ENCODE data around the gene FTCDNL1. TPM values are rescaled to one million over a fixed set of nuclear protein-coding genes. Genes with fewer than 3 reads are reported as not detected.

The FTCDNL1 gene
- polyA plus RNA-seq, 3 donors = 2.4 to 7.3 (median 4.1) TPM

DNA sequence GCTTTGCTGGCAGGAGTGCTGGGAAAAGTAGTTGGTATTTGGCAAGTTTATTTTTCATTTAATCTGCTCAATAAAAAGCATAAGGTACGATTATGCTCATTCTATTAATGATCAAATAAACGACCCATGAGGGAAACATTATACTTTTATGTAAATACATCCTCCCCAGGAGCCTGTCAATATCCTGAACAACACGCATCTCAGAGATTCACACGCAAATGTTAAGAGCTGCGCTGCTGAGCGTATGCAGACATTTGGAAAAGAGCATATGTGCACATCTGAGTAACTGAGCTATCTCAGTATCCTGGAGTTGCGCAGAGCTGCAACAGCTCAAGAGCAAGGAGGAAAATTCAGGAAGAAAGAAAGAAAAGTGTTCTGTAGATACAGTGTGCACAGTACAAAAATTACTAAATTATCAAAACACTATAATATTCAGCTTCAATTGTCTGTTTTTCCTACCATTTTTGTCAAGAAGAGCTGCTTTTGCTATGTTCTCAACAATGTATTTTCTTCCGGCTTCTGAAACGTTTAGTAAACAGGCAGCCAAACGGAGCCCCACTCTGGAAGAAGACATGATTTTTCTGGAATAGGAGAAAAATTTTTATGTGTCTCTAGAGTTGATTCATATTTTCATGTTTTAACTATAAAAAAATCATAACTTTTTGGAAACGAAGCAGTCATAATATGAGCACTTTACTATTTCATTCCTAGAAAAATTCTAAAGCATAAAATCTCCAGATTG is 2.4 kb downstream of the FTCDNL1 start:
- H3K9ac ChIP-seq (ENCODE audit: insufficient read depth, low read length, poor library complexity, severe bottlenecking) = no peak overlapping the region
- no peak overlapping the region for H3K27ac ChIP-seq (ENCODE audit: low read depth in 1 of 2, low read length in 2 of 2)
- Mint-ChIP-seq H3K27ac (no peak overlapping the region), H3K27me3 (ENCODE audit: low read depth in 3 of 3) (no peaks in the 10 kb centered on the region), H3K36me3 (peaks cover 19 to 21% of the 10 kb centered on the region in 2 donors), H3K4me1 (peaks cover 22% of the 10 kb centered on the region), H3K4me3 (no peak overlapping the region), H3K9me3 (peaks cover 7 to 21% (median 16%) of the 10 kb centered on the region in 7 donors)
- H2AFZ ChIP-seq (ENCODE audit: insufficient read depth, low read depth, low read length, poor library complexity, severe bottlenecking) = no peak overlapping the region
- 100% methylated on average over 2 of the region's 11 CpGs for WGBS (ENCODE audit: insufficient coverage)
- intact Hi-C loops (cut with micrococcal nuclease) = no loop called here
- H3K4me3 ChIP-seq (replicated peaks in 1 of 3; ENCODE audit: low read depth in 2 of 3, low read length in 3 of 3) = no peak overlapping the region
- H3K79me2 ChIP-seq (ENCODE audit: insufficient read depth, low read length) = no peaks in the 10 kb centered on the region
- TF ChIP-seq, protein P1, sequence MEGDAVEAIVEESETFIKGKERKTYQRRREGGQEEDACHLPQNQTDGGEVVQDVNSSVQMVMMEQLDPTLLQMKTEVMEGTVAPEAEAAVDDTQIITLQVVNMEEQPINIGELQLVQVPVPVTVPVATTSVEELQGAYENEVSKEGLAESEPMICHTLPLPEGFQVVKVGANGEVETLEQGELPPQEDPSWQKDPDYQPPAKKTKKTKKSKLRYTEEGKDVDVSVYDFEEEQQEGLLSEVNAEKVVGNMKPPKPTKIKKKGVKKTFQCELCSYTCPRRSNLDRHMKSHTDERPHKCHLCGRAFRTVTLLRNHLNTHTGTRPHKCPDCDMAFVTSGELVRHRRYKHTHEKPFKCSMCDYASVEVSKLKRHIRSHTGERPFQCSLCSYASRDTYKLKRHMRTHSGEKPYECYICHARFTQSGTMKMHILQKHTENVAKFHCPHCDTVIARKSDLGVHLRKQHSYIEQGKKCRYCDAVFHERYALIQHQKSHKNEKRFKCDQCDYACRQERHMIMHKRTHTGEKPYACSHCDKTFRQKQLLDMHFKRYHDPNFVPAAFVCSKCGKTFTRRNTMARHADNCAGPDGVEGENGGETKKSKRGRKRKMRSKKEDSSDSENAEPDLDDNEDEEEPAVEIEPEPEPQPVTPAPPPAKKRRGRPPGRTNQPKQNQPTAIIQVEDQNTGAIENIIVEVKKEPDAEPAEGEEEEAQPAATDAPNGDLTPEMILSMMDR (IDR thresholded peaks at IDR 0.05) = no peak
- no peak overlapping the region for H3K4me2 ChIP-seq (replicated peaks; ENCODE audit: extremely low read depth, low read length, poor library complexity, severe bottlenecking)
- peaks cover 9 to 10% of the 10 kb centered on the region in 2 donors for H3K9me3 ChIP-seq (replicated peaks in 1 of 2; ENCODE audit: control insufficient read depth in 1 of 2, insufficient read depth in 1 of 2, low read length in 2 of 2)
- peaks cover 0 to 20% of the 10 kb centered on the region in 2 donors for H3K36me3 ChIP-seq (replicated peaks in 1 of 2; ENCODE audit: control insufficient read depth in 1 of 2, insufficient read depth in 2 of 2, low read length in 2 of 2)
- no peaks in the 10 kb centered on the region for H4K20me1 ChIP-seq (ENCODE audit: insufficient read depth, low read length)
- H3K4me1 ChIP-seq (ENCODE audit: control insufficient read depth in 1 of 2, insufficient read depth in 2 of 2, low read length in 2 of 2) = peaks cover 16 to 23% of the 10 kb centered on the region in 2 donors
- no peak for DNase-seq
- H3K27me3 ChIP-seq (ENCODE audit: control insufficient read depth in 2 of 2, insufficient read depth in 2 of 2, low read length in 2 of 2) = no peaks in the 10 kb centered on the region

DNA sequence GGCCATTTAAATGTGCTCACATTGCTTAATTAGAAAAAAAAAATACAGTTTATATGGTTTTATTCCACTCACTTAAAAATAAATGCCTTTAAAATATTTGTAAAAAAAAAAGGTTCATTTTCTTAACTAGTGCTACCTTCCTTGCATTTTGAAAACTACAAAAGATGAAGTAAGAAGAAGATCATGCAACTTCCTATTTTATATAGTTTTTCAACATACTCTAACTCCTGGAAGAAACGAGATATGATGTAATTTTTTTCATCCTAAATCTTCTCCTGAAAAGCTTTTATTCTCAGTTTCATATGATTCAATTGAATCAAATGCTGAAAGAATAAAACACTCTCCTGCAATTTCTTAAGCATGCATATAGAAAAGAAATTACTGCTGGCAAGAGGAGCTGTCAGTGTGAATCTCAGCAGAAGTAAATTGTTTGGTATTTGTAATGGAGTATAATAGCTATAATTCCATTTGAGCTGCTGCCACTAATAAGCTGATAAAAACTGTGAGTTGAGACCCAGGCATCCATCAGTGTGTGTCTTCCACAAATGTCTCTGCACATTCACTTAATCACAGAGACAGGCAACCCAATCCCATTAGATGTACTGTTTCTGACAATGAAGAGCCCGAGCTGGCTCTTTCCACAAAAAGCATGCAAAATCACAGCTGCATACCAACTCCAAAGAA is 3.7 kb downstream of the FTCDNL1 start:
- peaks cover 0 to 24% of the 10 kb centered on the region in 2 donors for H3K36me3 ChIP-seq (replicated peaks in 1 of 2; ENCODE audit: control insufficient read depth in 1 of 2, insufficient read depth in 2 of 2, low read length in 2 of 2)
- no peaks in the 10 kb centered on the region for H3K27me3 ChIP-seq (ENCODE audit: control insufficient read depth in 2 of 2, insufficient read depth in 2 of 2, low read length in 2 of 2)
- no peaks in the 10 kb centered on the region for H4K20me1 ChIP-seq (ENCODE audit: insufficient read depth, low read length)
- Mint-ChIP-seq H3K9me3 (peaks cover 7 to 21% (median 16%) of the 10 kb centered on the region in 7 donors), H3K4me1 (peaks cover 22% of the 10 kb centered on the region), H3K27me3 (ENCODE audit: low read depth in 3 of 3) (no peaks in the 10 kb centered on the region), H3K4me3 (no peak overlapping the region), H3K27ac (no peak overlapping the region), H3K36me3 (peaks cover 19 to 21% of the 10 kb centered on the region in 2 donors)
- no peak overlapping the region for H3K9ac ChIP-seq (ENCODE audit: insufficient read depth, low read length, poor library complexity, severe bottlenecking)
- DNase-seq = no peak
- H3K4me1 ChIP-seq (ENCODE audit: control insufficient read depth in 1 of 2, insufficient read depth in 2 of 2, low read length in 2 of 2) = peaks cover 16 to 23% of the 10 kb centered on the region in 2 donors
- no peaks in the 10 kb centered on the region for H3K79me2 ChIP-seq (ENCODE audit: insufficient read depth, low read length)
- 100% methylated on average over 1 of the region's 2 CpGs for WGBS (ENCODE audit: insufficient coverage)
- H3K4me3 ChIP-seq (replicated peaks in 1 of 3; ENCODE audit: low read depth in 2 of 3, low read length in 3 of 3) = no peak overlapping the region
- no peak overlapping the region for H3K27ac ChIP-seq (ENCODE audit: low read depth in 1 of 2, low read length in 2 of 2)
- H3K4me2 ChIP-seq (replicated peaks; ENCODE audit: extremely low read depth, low read length, poor library complexity, severe bottlenecking) = no peak overlapping the region
- no peak overlapping the region for H2AFZ ChIP-seq (ENCODE audit: insufficient read depth, low read depth, low read length, poor library complexity, severe bottlenecking)
- intact Hi-C loops (cut with micrococcal nuclease) = no loop called here
- peaks cover 9 to 10% of the 10 kb centered on the region in 2 donors for H3K9me3 ChIP-seq (replicated peaks in 1 of 2; ENCODE audit: control insufficient read depth in 1 of 2, insufficient read depth in 1 of 2, low read length in 2 of 2)
- TF ChIP-seq, protein P1 (IDR thresholded peaks at IDR 0.05) = no peak

Data from CD14-positive monocyte (primary cell).